Prostate gland (tissue), 2 donors: ENCODE results near the gene STIM1. TPM values are rescaled to one million over a fixed set of nuclear protein-coding genes. Genes with fewer than 3 reads are reported as not detected.
"Not testable (repeated sequence)": the region's sequence is repeated elsewhere in the genome, so short reads cannot be mapped to it uniquely, and the experiment has no call there.

ENCODE experiments used
- DNase-seq: peaks from one replicate; pipeline ENCODE4 v3.0.0-alpha.2; 2019; ENCODE audit warnings: low spot score
- H3K27ac ChIP-seq, 2 donors: fragments of 200-600 bp; sonication (generic); 2 replicates each; pipeline ENCODE4 v1.5.1; 2017 to 2019
- H3K27me3 ChIP-seq: fragments of 200-600 bp; sonication (generic); replicated peaks from 2 replicates; pipeline ENCODE4 v1.5.1; 2019; ENCODE audit not compliant: insufficient read depth
- H3K36me3 ChIP-seq, 2 donors: fragments of 200-600 bp; sonication (generic); 1 replicate in 1 of 2; 2 replicates in 1 of 2; pipeline versions ENCODE4 v1.5.1 to v1.8.1; 2017 to 2019
- H3K4me1 ChIP-seq: fragments of 200-600 bp; sonication (generic); replicated peaks from 2 replicates; pipeline ENCODE4 v1.5.1; 2019
- H3K4me3 ChIP-seq, 2 donors: fragments of 200-600 bp; sonication (generic); 2 replicates each; pipeline ENCODE4 v1.5.1; 2017 to 2019
- H3K9me3 ChIP-seq: fragments of 200-600 bp; sonication (generic); 2 replicates; pipeline ENCODE4 v1.5.1; 2017
- POLR2A ChIP-seq: fragments of 450-650 bp; IDR thresholded peaks from one replicate; pipeline ENCODE4 v1.6.1; 2016; ENCODE audit warnings: antibody characterized with exemption, mild to moderate bottlenecking
- POLR2AphosphoS5 ChIP-seq: sonication (generic); formaldehyde crosslinking; IDR thresholded peaks from one replicate; pipeline ENCODE4 v1.6.1; 2017; ENCODE audit warnings: antibody characterized with exemption
- WGBS: methylation state at CpG from one replicate; pipeline ENCODE4 v1.1.5; 2018; 5-methylcytosine and 5-hydroxymethylcytosine counted together
- intact Hi-C: fragments of 100-400 bp; cut with DNase I; formaldehyde crosslinking; loops from one replicate; pipeline ENCODE4 v1.14.2; 2022
- total RNA-seq, 2 donors: library from RNA; depleted of rRNA; stranded (reverse); fragments of >200 nt; gene quantifications; one replicate each; pipeline ENCODE4 v1.1.0, GENCODE V29; 2016
- TF ChIP-seq, protein P1 (sequence below), 4 experiments: fragments of 200-600 bp in 2 of 4; fragments of 450-650 bp in 2 of 4; sonication (generic) in 2 of 4; IDR thresholded peaks; 1 replicate in 3 of 4; 2 replicates in 1 of 4; pipeline ENCODE4 v1.5.1; 2016 to 2019; ENCODE audit warnings: antibody characterized with exemption in 4 of 4, mild to moderate bottlenecking in 2 of 4, moderate library complexity in 2 of 4

STIM1 gene
- total RNA-seq, 2 donors from 2014 or later: 34.1 to 65.0 TPM

DNA sequence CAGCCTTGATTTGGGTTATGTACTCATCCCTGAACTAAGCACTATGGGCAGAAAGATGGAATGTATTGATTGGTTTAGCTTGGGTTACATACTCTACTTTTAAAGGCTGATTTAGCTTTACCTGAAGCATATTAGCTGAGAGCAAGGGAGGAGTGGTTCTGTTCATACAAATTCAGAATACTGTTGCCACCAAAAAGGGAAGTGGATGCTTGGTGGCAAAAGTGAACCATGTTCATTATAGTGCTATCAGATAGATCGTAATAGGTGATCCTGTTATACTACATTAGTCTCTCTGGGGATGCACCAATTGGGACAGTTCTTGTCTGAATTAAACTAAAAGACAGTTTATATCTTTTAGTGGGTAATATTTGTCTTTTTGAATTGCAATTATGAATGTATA, 194.7 kb downstream of the STIM1 start:
- H3K27ac ChIP-seq: no peak overlapping the region
- 95% methylated on average over 1 of the region's 1 CpG for WGBS
- intact Hi-C loops: no loop called here

DNA sequence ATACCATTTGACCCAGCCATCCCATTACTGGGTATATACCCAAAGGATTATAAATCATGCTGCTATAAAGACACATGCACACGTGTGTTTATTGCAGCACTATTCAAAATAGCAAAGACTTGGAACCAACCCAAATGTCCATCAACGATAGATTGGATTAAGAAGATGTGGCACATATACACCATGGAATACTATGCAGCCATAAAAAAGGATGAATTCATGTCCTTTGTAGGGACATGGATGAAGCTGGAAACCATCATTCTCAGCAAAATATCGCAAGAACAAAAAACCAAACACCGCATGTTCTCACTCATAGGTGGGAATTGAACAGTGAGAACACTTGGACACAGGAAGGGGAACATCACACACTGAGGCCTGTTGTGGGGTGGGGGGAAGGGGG, 197.7 kb downstream of the STIM1 start:
- intact Hi-C loops, H3K36me3 ChIP-seq, H3K9me3 ChIP-seq, H3K27me3 ChIP-seq, DNase-seq, H3K4me3 ChIP-seq, H3K27ac ChIP-seq, H3K4me1 ChIP-seq: not testable (repeated sequence)
- WGBS: 92% methylated on average over 4 of the region's 4 CpGs

More for the DNA sequence above, 194.7 kb downstream of the STIM1 start:
- Histone ChIP-seq H3K36me3 (no peaks in the 10 kb centered on the region), H3K4me3 (no peak overlapping the region), H3K4me1 (no peaks in the 10 kb centered on the region), H3K27me3 (no peaks in the 10 kb centered on the region), H3K9me3 (no peaks in the 10 kb centered on the region)
- TF ChIP-seq POLR2A: no peak
- TF ChIP-seq, protein P1, sequence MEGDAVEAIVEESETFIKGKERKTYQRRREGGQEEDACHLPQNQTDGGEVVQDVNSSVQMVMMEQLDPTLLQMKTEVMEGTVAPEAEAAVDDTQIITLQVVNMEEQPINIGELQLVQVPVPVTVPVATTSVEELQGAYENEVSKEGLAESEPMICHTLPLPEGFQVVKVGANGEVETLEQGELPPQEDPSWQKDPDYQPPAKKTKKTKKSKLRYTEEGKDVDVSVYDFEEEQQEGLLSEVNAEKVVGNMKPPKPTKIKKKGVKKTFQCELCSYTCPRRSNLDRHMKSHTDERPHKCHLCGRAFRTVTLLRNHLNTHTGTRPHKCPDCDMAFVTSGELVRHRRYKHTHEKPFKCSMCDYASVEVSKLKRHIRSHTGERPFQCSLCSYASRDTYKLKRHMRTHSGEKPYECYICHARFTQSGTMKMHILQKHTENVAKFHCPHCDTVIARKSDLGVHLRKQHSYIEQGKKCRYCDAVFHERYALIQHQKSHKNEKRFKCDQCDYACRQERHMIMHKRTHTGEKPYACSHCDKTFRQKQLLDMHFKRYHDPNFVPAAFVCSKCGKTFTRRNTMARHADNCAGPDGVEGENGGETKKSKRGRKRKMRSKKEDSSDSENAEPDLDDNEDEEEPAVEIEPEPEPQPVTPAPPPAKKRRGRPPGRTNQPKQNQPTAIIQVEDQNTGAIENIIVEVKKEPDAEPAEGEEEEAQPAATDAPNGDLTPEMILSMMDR (IDR thresholded peaks at IDR 0.05): no peak
- DNase-seq: no peak

DNA sequence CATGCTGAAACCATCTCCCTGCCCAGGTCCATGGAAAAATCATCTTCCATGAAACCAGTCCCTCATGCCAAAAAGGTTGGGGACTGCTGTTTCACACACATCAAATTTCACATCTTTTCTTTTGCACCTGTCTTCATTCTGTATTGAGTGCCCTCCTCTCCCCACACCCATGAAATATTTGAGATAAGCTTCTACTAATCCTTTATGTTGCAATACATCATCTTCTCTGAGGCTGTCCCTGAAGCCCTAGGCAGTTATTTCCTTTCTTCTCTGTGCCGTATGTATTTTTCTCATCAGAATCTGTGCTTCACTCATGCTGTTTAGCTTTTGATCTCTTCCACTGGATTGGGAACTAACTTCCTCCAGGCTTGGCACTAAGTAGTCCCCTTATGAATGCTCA, 199.2 kb downstream of the STIM1 start:
- Histone ChIP-seq H3K4me1 (no peaks in the 10 kb centered on the region), H3K9me3 (no peaks in the 10 kb centered on the region), H3K4me3 (no peak overlapping the region), H3K27me3 (no peaks in the 10 kb centered on the region), H3K27ac (no peak overlapping the region), H3K36me3 (no peaks in the 10 kb centered on the region)
- no peak for TF ChIP-seq POLR2AphosphoS5
- TF ChIP-seq, protein P1 (IDR thresholded peaks at IDR 0.05): no peak
- TF ChIP-seq POLR2A: no peak
- 70% methylated on average over 1 of the region's 1 CpG for WGBS
- no peak for DNase-seq
- intact Hi-C loops: no loop called here

DNA sequence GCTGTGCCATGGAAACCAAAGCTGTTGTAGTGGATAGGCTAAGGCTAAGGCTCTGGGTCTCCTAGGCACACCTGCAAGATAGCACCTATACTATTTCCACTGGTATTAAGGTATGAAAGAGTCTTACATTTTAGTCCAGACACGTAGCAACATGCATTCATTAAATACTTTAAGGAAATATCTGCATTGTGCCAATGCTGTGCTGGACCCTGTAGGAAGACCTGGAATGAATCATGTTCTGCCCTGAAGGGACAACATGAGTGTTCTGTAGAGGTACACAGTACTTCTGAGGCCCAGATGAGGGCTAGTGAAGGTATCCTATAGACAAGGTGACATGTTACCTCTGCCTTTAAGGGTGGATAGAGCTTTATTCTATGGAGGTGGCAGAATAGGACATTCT, 204.0 kb downstream of the STIM1 start:
- Histone ChIP-seq H3K27ac (no peak overlapping the region), H3K4me3 (no peak overlapping the region), H3K9me3 (no peaks in the 10 kb centered on the region), H3K36me3 (no peaks in the 10 kb centered on the region), H3K27me3 (no peaks in the 10 kb centered on the region), H3K4me1 (no peaks in the 10 kb centered on the region)
- TF ChIP-seq, protein P1 (IDR thresholded peaks at IDR 0.05): no peak
- TF ChIP-seq POLR2AphosphoS5 (no peak), POLR2A (no peak)
- DNase-seq: peak; percentile 20
- intact Hi-C loops: no loop called here
- WGBS: 61% methylated on average over 1 of the region's 1 CpG

DNA sequence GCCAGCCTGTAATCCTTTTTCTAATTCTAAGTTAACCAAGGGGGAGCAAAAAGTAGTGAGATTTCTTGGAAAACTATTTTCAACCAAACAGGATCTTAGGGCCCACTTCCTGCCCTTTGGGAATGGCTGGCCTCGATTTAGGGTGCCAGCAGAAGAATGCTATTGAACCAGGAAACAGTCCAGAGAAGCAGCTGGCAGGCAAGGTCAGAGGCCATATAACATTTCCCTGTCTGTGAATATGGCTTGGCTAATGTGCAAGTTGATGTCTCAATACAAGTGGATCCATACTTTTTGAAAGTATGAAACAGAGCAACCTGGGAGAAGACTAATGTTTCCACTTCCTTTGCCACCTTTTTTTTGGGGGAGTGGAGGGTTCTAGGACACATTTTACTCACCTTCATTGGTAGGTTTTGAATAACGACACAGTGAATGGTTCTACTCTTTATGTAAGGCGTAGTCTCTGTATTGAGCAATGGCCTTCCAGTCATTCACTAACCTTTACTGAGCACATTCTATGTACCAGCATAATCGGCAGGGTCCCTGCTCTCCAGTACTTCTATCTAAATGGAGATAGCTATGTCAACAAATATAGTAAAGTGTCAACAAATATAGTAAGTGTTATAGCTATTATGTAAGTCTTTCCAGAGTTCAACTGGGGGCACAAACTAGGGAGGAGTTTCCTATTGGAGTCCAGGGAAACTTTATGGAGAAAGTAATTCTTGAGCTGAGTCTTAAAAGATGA, 204.9 kb downstream of the STIM1 start:
- Histone ChIP-seq H3K36me3 (no peaks in the 10 kb centered on the region), H3K27me3 (no peaks in the 10 kb centered on the region), H3K9me3 (no peaks in the 10 kb centered on the region), H3K4me3 (no peak overlapping the region), H3K4me1 (no peaks in the 10 kb centered on the region), H3K27ac (no peak overlapping the region)
- no peak for DNase-seq
- TF ChIP-seq POLR2A: no peak
- TF ChIP-seq, protein P1 (IDR thresholded peaks at IDR 0.05): no peak
- TF ChIP-seq POLR2AphosphoS5: no peak
- 65% methylated on average over 4 of the region's 4 CpGs for WGBS
- intact Hi-C loops: no loop called here
